HUDEP-2 (cell line): ENCODE data around the gene ARHGAP6.
A peak's percentile ranks its signal among the peaks of the same experiment; 100 is the strongest.

Experiments
- DNase-seq, 76 experiments: peaks; one replicate each; lab custom pipeline; 2025; ENCODE audit not compliant: unreplicated experiment in 76 of 76; lab: John Stamatoyannopoulos, UW

Gene ARHGAP6

GRCh38 chrX:11434607-11435006 is 231.1 kb downstream of the ARHGAP6 start:
- DNase-seq: no peak

GRCh38 chrX:11431786-11432185 is 233.9 kb downstream of the ARHGAP6 start:
- no peak for DNase-seq

GRCh38 chrX:11430271-11430670 is 235.4 kb downstream of the ARHGAP6 start:
- DNase-seq: no peak

GRCh38 chrX:11429538-11430085 is 236.1 kb downstream of the ARHGAP6 start:
- no peak for DNase-seq

- peak in 37 of 76 experiments; percentile 1 to 51 (median 13) for DNase-seq
Measured at GRCh38 chrX:11427453-11428071, 238.2 kb downstream of the ARHGAP6 start.

GRCh38 chrX:11426712-11427452 is 238.8 kb downstream of the ARHGAP6 start:
- DNase-seq: peak in 1 of 76 experiments; percentile 23

- no peak for DNase-seq
Measured at GRCh38 chrX:11424903-11425674, 240.6 kb downstream of the ARHGAP6 start.

- no peak for DNase-seq
Measured at GRCh38 chrX:11423949-11424348, 241.8 kb downstream of the ARHGAP6 start.

GRCh38 chrX:11423362-11423818 is 242.3 kb downstream of the ARHGAP6 start:
- peak in 21 of 76 experiments; percentile 0 to 33 (median 3) for DNase-seq

- DNase-seq: no peak
Measured at GRCh38 chrX:11422525-11422857, 243.2 kb downstream of the ARHGAP6 start.

GRCh38 chrX:11421805-11422524 is 243.8 kb downstream of the ARHGAP6 start:
- DNase-seq: peak in 10 of 76 experiments; percentile 1 to 6 (median 2)

GRCh38 chrX:11420851-11421250 is 244.9 kb downstream of the ARHGAP6 start:
- DNase-seq: no peak

- DNase-seq: no peak
Measured at GRCh38 chrX:11419102-11419501, 246.6 kb downstream of the ARHGAP6 start.

GRCh38 chrX:11416600-11416999 is 249.1 kb downstream of the ARHGAP6 start:
- no peak for DNase-seq

- no peak for DNase-seq
Measured at GRCh38 chrX:11414091-11414490, 251.6 kb downstream of the ARHGAP6 start.

- no peak for DNase-seq
Measured at GRCh38 chrX:11412715-11413623, 252.8 kb downstream of the ARHGAP6 start.

GRCh38 chrX:11409957-11410356 is 255.8 kb downstream of the ARHGAP6 start:
- DNase-seq: no peak

GRCh38 chrX:11408783-11409182 is 256.9 kb downstream of the ARHGAP6 start:
- DNase-seq: no peak

- no peak for DNase-seq
Measured at GRCh38 chrX:11408109-11408405, 257.7 kb downstream of the ARHGAP6 start.
